ENCODE results near the gene ZSCAN20. TPM values are rescaled to one million over a fixed set of nuclear protein-coding genes. Genes with fewer than 3 reads are reported as not detected.

The ZSCAN20 gene
- polyA plus RNA-seq, 1 donor from 2014 or later = 3.3 TPM

- no peak overlapping the region for H3K9ac ChIP-seq (ENCODE audit: low read length)
- no peaks in the 10 kb centered on the region for H3K27me3 ChIP-seq (ENCODE audit: insufficient read depth, low read depth, low read length)
- H3K4me3 ChIP-seq (ENCODE audit: low read length) = no peak overlapping the region
- H3K4me2 ChIP-seq (ENCODE audit: low read length) = no peak overlapping the region
- no peaks in the 10 kb centered on the region for H3K9me2 ChIP-seq (ENCODE audit: insufficient read depth, low read length)
- H3K9me3 ChIP-seq (ENCODE audit: low read length) = no peaks in the 10 kb centered on the region
- no peak overlapping the region for H3K27ac ChIP-seq (ENCODE audit: low read length)
- no peak for TF ChIP-seq MXI1 (conservative IDR thresholded peaks at IDR 0.05; ENCODE audit: poor library complexity, severe bottlenecking)
- no peak for TF ChIP-seq RAD21 (conservative IDR thresholded peaks at IDR 0.05)
- TF ChIP-seq REST (IDR thresholded peaks at IDR 0.05; ENCODE audit: borderline replicate concordance) = no peak
- TF ChIP-seq SMC3 (conservative IDR thresholded peaks at IDR 0.05; ENCODE audit: poor library complexity) = no peak
- TF ChIP-seq EP300 (conservative IDR thresholded peaks at IDR 0.05; ENCODE audit: poor library complexity, severe bottlenecking) = no peak
- TF ChIP-seq EZH2 (IDR thresholded peaks at IDR 0.05; ENCODE audit: borderline replicate concordance, insufficient read depth, low read length, poor library complexity, severe bottlenecking) = no peak
- TF ChIP-seq POLR2AphosphoS5 (IDR thresholded peaks at IDR 0.05) = no peak
- TF ChIP-seq CTCF (IDR thresholded peaks at IDR 0.05; ENCODE audit: poor library complexity, severe bottlenecking) = no peak
- no peak for TF ChIP-seq TAF1 (IDR thresholded peaks at IDR 0.05; ENCODE audit: low read depth)
- no peaks in the 10 kb centered on the region for H3F3A ChIP-seq (ENCODE audit: insufficient read depth, low read length, poor library complexity, severe bottlenecking)
- H2AFZ ChIP-seq (ENCODE audit: low read depth, low read length) = no peak overlapping the region
- no peaks in the 10 kb centered on the region for H4K20me1 ChIP-seq (ENCODE audit: insufficient read depth)
- no peaks in the 10 kb centered on the region for H3K36me3 ChIP-seq (ENCODE audit: insufficient read depth, low read length)
- H3K79me2 ChIP-seq (replicated peaks; ENCODE audit: insufficient read depth, low read length) = no peaks in the 10 kb centered on the region
Observed at GRCh38 chr1:33454646-33455282, 17.7 kb upstream of the ZSCAN20 start.

GRCh38 chr1:33455539-33456501 lies 16.6 kb upstream of the ZSCAN20 start:
- Histone ChIP-seq H3K27me3 (ENCODE audit: insufficient read depth, low read depth, low read length) (no peaks in the 10 kb centered on the region), H3K9me3 (ENCODE audit: low read length) (no peaks in the 10 kb centered on the region), H3K4me2 (ENCODE audit: low read length) (no peak overlapping the region), H4K20me1 (ENCODE audit: insufficient read depth) (no peaks in the 10 kb centered on the region), H3K4me3 (ENCODE audit: low read length) (no peak overlapping the region), H3K9ac (ENCODE audit: low read length) (no peak overlapping the region), H3K79me2 (replicated peaks; ENCODE audit: insufficient read depth, low read length) (no peaks in the 10 kb centered on the region), H3K36me3 (ENCODE audit: insufficient read depth, low read length) (no peaks in the 10 kb centered on the region), H3K9me2 (ENCODE audit: insufficient read depth, low read length) (no peaks in the 10 kb centered on the region), H3K27ac (ENCODE audit: low read length) (no peak overlapping the region), H3F3A (ENCODE audit: insufficient read depth, low read length, poor library complexity, severe bottlenecking) (no peaks in the 10 kb centered on the region), H2AFZ (ENCODE audit: low read depth, low read length) (peak overlapping the region; percentile 40)
- TF ChIP-seq EP300 (conservative IDR thresholded peaks at IDR 0.05; ENCODE audit: poor library complexity, severe bottlenecking) = peak; percentile 67
- peak; percentile 19 for TF ChIP-seq POLR2AphosphoS5 (IDR thresholded peaks at IDR 0.05)
- TF ChIP-seq SMC3 (conservative IDR thresholded peaks at IDR 0.05; ENCODE audit: poor library complexity) = peak; percentile 98
- TF ChIP-seq EZH2 (IDR thresholded peaks at IDR 0.05; ENCODE audit: borderline replicate concordance, insufficient read depth, low read length, poor library complexity, severe bottlenecking) = no peak
- TF ChIP-seq CTCF (IDR thresholded peaks at IDR 0.05; ENCODE audit: poor library complexity, severe bottlenecking) = peak; percentile 97
- peak; percentile 97 for TF ChIP-seq RAD21 (conservative IDR thresholded peaks at IDR 0.05)
- TF ChIP-seq REST (IDR thresholded peaks at IDR 0.05; ENCODE audit: borderline replicate concordance) = no peak
- TF ChIP-seq MXI1 (conservative IDR thresholded peaks at IDR 0.05; ENCODE audit: poor library complexity, severe bottlenecking) = peak; percentile 51
- no peak for TF ChIP-seq TAF1 (IDR thresholded peaks at IDR 0.05; ENCODE audit: low read depth)

All from neural cell (in vitro differentiated cells).